ENCODE results near the gene NKX1-1. TPM values are rescaled to one million over a fixed set of nuclear protein-coding genes. Genes with fewer than 3 reads are reported as not detected.

The NKX1-1 gene
- total RNA-seq, 1 experiment from 2014 or later: not detected

DNA sequence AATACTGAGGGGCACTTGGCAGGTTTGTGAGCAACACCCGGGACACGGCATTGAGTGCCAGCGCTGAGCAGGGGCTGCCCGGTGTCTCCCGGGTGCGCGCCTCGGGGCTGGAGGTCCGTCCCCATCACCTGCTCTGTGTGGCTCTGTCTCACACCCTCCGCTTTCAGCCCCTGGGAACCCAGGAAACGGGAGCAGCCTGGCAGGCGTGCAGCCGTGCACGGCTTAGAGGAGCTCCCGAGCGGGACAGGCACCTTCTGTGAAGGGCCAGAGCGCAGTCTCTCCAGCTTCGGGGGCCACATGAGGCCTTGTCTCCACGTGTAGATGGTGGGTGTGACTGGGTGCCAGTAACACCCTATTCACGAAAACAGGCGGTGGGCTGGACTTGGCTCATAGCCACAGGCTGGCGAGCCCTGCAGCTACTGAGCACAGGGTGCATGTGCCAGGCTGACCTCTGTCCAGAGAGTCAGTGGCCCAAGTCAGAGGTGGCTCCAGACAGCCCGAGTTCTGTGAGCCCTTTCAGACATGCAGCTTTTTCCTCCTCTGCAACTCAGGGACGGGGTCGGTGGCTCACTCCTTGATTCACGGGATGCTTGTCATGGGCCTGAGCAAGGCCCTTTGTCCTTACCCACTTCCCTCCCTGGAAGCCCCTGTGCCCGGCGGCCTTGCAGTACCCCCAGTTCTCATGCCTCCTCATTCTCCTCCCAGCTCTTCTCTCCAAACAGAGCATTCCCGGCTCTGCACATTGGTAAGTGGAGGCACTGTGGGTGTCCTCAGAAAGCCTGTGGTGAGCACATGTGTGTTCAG, 35.7 kb downstream of the NKX1-1 start:
- CTCF ChIA-PET: no interaction called here
- Histone ChIP-seq H3K4me1 (ENCODE audit: control insufficient read depth, insufficient read depth, low read length) (no peaks in the 10 kb centered on the region), H3K36me3 (ENCODE audit: control insufficient read depth, insufficient read depth, low read length) (no peaks in the 10 kb centered on the region), H3K9me3 (ENCODE audit: control insufficient read depth, insufficient read depth, low read depth, low read length) (no peaks in the 10 kb centered on the region), H3K27ac (ENCODE audit: low read length) (no peak overlapping the region), H3K4me3 (ENCODE audit: low read depth in 2 of 2, low read length in 2 of 2) (no peak overlapping the region), H3K27me3 (ENCODE audit: control insufficient read depth, insufficient read depth, low read length) (no peaks in the 10 kb centered on the region)
- TF ChIP-seq TCF7L2 (IDR thresholded peaks at IDR 0.05; ENCODE audit: low read depth, low read length) (no peak), SIN3A (IDR thresholded peaks at IDR 0.05; ENCODE audit: borderline replicate concordance, insufficient read depth, low read depth, low read length) (no peak), POLR2AphosphoS5 (IDR thresholded peaks at IDR 0.05; ENCODE audit: low read depth, low read length) (no peak)
- TF ChIP-seq, protein P1, sequence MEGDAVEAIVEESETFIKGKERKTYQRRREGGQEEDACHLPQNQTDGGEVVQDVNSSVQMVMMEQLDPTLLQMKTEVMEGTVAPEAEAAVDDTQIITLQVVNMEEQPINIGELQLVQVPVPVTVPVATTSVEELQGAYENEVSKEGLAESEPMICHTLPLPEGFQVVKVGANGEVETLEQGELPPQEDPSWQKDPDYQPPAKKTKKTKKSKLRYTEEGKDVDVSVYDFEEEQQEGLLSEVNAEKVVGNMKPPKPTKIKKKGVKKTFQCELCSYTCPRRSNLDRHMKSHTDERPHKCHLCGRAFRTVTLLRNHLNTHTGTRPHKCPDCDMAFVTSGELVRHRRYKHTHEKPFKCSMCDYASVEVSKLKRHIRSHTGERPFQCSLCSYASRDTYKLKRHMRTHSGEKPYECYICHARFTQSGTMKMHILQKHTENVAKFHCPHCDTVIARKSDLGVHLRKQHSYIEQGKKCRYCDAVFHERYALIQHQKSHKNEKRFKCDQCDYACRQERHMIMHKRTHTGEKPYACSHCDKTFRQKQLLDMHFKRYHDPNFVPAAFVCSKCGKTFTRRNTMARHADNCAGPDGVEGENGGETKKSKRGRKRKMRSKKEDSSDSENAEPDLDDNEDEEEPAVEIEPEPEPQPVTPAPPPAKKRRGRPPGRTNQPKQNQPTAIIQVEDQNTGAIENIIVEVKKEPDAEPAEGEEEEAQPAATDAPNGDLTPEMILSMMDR (IDR thresholded peaks at IDR 0.05): no peak
- TF ChIP-seq, protein P2, sequence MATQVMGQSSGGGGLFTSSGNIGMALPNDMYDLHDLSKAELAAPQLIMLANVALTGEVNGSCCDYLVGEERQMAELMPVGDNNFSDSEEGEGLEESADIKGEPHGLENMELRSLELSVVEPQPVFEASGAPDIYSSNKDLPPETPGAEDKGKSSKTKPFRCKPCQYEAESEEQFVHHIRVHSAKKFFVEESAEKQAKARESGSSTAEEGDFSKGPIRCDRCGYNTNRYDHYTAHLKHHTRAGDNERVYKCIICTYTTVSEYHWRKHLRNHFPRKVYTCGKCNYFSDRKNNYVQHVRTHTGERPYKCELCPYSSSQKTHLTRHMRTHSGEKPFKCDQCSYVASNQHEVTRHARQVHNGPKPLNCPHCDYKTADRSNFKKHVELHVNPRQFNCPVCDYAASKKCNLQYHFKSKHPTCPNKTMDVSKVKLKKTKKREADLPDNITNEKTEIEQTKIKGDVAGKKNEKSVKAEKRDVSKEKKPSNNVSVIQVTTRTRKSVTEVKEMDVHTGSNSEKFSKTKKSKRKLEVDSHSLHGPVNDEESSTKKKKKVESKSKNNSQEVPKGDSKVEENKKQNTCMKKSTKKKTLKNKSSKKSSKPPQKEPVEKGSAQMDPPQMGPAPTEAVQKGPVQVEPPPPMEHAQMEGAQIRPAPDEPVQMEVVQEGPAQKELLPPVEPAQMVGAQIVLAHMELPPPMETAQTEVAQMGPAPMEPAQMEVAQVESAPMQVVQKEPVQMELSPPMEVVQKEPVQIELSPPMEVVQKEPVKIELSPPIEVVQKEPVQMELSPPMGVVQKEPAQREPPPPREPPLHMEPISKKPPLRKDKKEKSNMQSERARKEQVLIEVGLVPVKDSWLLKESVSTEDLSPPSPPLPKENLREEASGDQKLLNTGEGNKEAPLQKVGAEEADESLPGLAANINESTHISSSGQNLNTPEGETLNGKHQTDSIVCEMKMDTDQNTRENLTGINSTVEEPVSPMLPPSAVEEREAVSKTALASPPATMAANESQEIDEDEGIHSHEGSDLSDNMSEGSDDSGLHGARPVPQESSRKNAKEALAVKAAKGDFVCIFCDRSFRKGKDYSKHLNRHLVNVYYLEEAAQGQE (IDR thresholded peaks at IDR 0.05; ENCODE audit: insufficient read depth in 1 of 2, low read depth in 2 of 2, low read length in 1 of 2): no peak
- POLR2A ChIA-PET: no interaction called here
- intact Hi-C loops (cut with micrococcal nuclease; ENCODE audit: unreplicated experiment) (no loop called here), in situ Hi-C loops (cut with HindIII; ENCODE audit: low pct_unique_long_range_greater_than_20kb, low sequenced_read_pairs) (no loop called here)
- no peak for ATAC-seq
- no TSS peak for BruUV-seq (replicated peaks)
- DNase-seq (ENCODE audit: low read depth, low spot score): no peak

- H3K27me3 ChIP-seq (ENCODE audit: control insufficient read depth, insufficient read depth, low read length): no peaks in the 10 kb centered on the region
- ChIA-PET CTCF (no interaction called here), POLR2A (no interaction called here)
- H3K4me1 ChIP-seq (ENCODE audit: control insufficient read depth, insufficient read depth, low read length): no peaks in the 10 kb centered on the region
- no peak for DNase-seq (ENCODE audit: low read depth, low spot score)
- H3K9me3 ChIP-seq (ENCODE audit: control insufficient read depth, insufficient read depth, low read depth, low read length): no peaks in the 10 kb centered on the region
- no peak for ATAC-seq
- no peaks in the 10 kb centered on the region for H3K36me3 ChIP-seq (ENCODE audit: control insufficient read depth, insufficient read depth, low read length)
- no peak overlapping the region for H3K4me3 ChIP-seq (ENCODE audit: low read depth in 2 of 2, low read length in 2 of 2)
- in situ Hi-C loops (cut with HindIII; ENCODE audit: low pct_unique_long_range_greater_than_20kb, low sequenced_read_pairs) (no loop called here), intact Hi-C loops (cut with micrococcal nuclease; ENCODE audit: unreplicated experiment) (no loop called here)
- no TSS peak for BruUV-seq (replicated peaks)
- no peak overlapping the region for H3K27ac ChIP-seq (ENCODE audit: low read length)
- TF ChIP-seq POLR2AphosphoS5 (IDR thresholded peaks at IDR 0.05; ENCODE audit: low read depth, low read length) (no peak), TCF7L2 (IDR thresholded peaks at IDR 0.05; ENCODE audit: low read depth, low read length) (no peak), SIN3A (IDR thresholded peaks at IDR 0.05; ENCODE audit: borderline replicate concordance, insufficient read depth, low read depth, low read length) (no peak)
- TF ChIP-seq, protein P1 (IDR thresholded peaks at IDR 0.05): no peak
- TF ChIP-seq, protein P2 (IDR thresholded peaks at IDR 0.05; ENCODE audit: insufficient read depth in 1 of 2, low read depth in 2 of 2, low read length in 1 of 2): no peak
Measured at GRCh38 chr4:1369479-1370079, 36.7 kb downstream of the NKX1-1 start.
